ENCODE results near the gene APOA1.
"Not testable (repeated sequence)": the region's sequence is repeated elsewhere in the genome, so short reads cannot be mapped to it uniquely, and the experiment has no call there.

The APOA1 gene

DNA sequence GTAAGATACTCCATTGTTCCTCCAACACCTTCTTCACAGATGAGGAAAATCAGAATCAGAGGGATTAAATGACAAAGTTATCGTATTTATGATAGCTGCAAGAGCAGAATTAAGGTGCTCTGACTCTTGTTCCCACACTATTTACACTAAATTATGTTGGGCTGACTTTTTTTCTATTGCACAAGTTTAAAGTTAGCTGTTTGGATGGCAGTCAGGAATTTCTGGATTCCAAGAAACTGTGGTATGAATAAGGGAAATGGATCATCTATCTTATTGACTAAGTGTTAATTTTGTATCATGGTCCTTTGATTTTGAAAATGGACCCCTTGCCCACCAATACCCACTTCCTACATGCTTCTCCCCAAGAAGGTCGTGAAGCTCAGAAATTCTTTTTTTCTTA is 19.9 kb upstream of the APOA1 start:
- no peak for DNase-seq

DNA sequence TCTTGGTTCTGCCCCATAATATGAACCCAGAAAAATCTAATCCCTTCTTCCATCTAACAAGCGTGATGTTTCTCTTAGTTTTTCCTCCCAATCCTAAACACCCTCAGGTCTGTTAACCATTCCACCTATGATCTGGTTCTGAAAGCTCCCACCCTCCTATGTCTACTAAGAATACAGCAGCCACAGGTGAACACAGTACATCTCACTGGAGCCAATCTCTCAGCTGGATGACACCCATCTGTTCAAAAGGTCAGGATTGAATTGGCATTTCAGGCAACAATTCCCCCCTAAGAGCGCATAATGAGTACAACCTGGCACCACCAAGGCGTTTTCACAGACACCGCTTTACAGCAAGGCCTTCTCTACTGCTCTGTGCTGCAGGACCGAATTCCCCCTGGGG is 19.0 kb upstream of the APOA1 start:
- DNase-seq = no peak

DNA sequence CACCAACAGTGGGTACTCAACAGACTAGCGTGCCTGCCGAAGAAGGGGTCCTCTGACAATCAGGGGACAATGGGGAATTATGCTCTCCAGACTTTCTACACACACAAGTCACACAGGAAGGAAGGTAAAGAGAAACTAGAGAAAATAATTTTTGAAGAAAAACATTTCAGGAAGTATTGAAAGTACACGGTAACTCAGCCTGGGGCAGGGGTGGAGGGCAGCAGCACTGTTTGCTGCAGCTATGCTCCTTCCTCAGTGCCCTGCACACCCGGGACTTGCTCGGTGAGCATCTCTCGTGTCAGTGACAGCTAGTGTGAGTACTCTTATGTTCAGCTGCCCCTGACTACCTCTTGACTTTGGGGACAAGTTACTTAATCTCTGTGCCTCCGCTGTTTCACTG is 18.0 kb upstream of the APOA1 start:
- DNase-seq = no peak

DNA sequence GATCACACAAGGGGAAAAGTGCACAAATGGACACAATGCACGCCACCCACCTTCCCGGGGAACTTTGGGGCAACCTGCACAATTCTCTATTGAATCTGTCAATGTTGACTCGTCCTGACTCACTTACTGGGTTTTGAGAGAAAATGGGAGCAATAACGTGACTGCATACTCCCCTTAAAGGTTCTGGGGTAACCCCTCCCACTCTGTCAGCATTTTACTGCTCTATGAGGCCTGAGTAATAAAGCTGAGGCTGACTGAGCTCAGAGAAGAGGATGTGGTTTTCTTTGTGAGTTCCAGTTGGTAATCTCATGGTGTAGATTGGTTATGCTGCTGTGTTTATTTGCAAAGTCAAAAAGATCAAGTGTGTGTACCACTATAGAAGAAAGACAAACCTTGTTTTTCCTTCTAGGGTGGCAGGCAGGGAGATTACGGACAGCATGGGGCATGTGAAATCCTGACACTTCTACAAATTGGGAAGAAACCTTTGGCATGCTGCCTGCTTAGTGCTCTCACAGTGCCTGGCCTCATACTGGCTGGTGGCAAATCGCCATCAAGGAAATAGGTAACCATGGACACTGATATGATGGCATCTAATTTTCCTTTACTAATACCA is 16.1 kb upstream of the APOA1 start:
- DNase-seq = peak; percentile 85

DNA sequence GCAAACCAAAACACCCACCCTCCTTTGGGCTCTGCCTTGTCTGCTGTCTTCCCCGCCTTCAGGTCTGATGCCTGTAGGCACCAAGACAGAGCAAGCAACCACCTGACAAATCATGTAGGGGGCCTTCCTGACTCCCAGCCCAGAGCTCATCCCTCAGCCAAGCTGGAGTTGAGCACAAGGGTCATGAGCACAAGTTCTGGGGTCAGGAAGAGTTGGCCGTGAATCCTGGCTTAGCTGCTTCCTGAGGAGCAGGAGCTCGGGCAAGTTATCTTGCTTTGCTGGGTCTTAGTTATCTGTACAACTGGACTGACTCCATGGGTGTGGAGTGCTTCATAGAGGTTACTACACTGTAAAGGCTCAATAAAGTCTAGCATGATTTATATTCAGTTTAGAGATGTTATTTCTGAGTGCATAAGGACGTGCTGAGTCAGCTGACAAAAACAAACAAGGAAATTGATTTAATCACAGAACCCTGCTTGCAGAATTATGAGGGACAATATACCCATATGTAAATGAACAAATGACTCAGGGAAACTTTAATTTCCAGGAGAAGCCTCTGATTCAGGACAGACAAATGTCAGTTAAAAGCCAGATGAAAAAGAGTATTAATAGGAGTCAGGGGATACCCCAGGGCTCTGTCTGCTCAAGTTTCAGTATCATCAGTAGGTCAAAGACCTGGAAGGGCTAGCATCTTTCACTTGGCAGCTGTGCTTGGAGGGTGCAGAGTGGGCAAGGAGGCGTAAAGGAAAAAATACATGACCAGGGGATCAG is 15.0 kb upstream of the APOA1 start:
- DNase-seq = no peak

DNA sequence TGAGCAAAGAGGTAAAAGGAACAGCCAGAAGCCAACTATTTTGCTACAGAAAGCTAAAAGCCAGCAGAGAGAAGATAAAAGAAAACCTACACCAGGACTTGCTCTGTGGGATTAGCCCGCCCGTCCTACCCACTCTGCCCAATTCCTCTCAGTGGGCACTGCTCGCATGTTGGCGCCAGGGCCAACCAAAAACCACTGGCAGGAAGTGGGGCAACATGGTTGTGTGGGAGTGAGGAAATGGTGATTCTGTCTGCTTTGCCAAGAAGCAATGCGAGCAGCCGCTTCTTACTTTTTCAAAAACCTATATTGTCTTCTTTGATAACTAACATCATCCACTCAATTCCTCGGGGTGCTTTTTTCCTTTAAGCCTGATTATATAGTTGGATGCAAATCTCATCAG is 14.2 kb upstream of the APOA1 start:
- DNase-seq = peak; percentile 70

DNA sequence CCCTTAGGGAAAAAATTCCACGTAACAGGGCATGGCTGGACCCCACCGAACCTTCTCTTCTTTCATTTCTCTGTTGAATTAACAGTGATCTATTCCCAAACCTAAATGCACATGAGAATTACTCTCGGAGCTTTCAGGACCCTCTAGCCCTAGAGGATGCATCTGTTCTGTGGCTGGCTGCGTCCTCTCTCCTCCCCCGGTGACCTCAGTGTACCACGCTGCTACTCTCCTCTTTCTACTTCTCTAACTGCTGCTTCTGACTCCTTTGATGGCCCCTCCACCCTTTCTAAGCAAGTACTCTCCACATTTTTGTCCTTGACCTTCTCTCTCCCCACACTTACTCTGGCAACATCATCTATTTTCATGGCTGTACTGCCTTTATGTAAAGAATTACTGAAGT is 12.1 kb upstream of the APOA1 start:
- DNase-seq = no peak

DNA sequence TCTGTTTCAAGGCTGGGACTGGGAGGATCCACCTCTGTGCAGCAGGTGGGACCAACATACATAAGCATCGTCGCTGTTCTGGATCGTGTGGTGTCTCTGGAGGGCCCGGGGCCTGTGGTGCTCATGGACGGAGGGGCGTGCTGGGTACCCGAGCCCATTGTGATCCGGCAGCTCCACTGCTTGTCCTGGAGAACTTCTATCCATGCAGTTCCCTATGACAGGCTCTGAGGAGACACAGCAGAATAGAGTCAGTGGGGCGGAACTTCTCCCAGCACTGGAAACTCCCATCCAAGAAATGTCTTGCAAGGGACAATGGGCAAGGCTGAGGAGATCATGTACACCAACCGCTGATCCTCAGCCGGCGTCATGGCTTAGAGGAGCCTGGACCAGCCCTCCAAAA is 11.6 kb upstream of the APOA1 start:
- DNase-seq = no peak

DNA sequence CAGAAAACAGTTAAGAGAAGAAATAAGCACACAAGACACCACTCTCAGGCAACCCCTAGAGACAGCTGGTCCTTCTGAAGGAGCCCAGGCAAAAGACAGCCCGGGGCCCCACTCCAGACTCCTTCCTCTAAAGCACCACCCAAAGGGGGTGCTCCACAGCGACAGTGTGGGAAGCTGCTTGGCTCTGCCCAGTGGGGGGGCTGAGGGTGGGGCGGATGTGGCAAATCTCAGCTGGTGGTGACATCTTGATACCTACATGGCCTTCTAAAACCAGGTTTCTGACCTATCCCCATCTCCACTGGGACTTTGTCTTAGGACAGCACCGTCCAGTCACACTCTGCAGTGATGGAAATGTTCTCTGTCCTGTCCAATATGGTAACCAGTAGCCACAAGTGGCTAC is 10.2 kb upstream of the APOA1 start:
- no peak for DNase-seq

DNA sequence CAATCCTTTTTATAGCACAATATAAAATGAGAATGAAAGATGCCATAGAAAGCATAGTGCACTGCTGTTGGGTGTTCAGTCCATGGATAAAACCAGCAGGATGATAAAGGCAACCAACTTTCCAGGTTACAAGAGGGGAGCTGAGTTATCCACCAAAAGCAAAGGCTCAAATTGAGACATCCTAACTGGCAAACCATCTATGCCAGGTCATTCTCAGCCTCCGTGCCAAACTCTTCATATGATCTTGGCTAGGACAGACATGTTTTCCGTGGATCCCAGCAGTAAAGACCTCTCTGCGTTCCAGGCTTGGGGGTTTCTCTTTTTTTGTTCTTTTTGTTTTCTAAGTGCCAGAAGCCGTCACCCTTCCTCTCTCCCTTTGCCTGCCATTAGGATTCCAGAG is 7.3 kb upstream of the APOA1 start:
- no peak for DNase-seq

DNA sequence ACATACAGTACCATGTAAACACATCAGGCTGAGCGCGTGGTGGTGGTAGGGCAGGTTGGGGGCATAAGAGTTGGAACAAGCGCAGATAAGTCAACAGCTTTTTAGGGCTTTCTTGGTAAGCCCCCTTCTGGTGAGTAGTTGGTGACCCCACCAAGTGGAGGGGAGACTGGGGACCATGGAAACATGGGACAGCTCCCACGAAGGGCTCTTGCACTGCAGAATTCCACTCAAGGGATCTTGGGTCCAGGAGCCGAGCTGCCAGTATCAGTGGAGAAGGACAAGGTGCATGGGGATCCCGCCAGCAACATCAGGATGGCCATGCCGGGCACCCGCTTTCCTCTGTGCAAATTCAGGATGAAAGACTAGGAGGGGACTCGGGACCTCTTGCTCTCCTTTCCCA is 6.2 kb upstream of the APOA1 start:
- no peak for DNase-seq

DNA sequence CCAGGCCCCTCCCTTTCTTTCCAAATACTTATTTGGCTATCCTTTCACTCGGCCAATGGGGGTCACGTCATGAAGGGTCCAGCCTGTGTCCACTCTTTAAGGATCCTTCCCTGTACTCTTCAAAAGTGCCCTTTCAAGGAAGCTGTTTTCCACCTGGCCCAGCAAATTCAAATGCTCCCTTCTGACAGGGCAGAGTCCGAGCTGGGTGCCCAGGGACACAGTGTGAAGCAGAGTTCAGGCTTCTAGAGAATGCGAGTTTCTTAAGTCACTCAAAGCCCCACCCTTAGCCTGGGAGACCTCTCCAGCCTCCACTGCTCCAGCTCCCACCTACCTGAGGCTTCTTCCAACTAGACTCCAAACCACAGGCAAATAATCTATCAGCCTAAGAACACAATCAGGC is 5.5 kb upstream of the APOA1 start:
- DNase-seq = no peak

DNA sequence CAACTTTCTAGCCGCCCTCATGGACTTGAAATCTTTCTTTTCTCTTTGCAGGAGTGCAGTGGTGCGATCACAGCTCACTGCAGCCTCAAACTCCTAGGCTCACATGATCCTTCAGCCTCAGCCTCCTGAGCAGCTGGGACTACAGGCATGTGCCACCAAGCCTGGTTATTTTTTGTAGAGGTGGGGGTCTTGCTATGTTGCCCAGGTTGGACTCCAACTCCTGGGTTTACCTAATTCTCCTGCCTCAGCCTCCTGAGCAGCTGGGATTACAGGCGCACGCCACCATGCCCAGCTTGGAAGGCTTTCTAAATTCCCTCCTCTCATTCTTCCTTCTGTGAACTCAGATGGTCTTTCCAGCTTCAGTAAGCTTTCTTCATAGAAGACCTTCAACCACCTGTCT is 4.7 kb upstream of the APOA1 start:
- DNase-seq = no peak

DNA sequence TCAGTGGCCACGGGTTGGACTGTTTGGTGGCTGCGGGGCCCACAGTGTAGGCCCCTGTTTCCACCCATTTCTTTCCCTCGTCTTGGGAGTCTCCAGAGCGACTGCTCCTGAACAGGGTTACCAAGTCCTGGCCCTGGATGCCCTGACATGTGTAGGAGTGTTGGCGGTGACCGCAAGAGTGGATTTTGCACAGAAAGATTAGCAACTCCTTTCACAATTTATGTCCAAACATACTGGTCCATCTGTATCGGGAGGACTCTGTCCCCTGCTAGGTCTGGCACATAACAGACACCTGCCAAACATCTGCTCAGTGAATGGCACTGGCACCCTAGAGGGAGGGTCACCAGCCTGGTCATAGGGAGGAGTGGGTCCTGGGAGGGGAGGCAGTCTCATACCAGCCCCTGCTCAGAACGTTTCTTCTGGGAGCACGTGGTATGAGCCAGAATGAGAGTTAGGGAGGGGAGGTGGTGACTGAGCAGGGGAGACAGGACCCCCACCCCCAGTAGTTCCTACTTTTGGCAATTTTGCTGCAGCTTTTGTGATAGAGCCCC is 3.4 kb upstream of the APOA1 start:
- no peak for DNase-seq

DNA sequence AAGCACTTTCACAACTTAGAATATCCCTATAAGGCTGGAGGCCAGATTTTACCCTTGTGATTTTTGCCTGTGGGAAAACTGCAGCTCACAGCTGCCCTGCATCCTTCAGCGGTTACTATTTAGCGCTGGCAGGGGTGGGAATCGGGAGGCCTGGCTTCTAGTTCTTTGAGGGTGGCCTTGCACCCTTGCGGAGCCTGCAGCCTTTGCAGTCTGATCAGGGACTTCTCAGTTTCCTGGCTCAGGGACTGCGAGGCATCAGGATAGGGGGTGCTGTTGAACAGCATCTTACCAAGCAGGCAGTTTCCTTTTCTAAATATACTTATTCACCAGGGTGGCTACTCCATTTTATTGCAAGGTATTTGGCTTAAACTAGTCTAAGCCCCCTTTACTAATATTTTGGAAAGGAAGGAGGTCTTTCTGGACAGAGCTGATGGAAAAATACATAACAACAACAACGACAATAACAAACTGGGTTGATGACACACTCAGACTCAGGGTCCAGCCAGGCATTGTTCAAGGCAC is 2.9 kb upstream of the APOA1 start:
- DNase-seq = no peak

DNA sequence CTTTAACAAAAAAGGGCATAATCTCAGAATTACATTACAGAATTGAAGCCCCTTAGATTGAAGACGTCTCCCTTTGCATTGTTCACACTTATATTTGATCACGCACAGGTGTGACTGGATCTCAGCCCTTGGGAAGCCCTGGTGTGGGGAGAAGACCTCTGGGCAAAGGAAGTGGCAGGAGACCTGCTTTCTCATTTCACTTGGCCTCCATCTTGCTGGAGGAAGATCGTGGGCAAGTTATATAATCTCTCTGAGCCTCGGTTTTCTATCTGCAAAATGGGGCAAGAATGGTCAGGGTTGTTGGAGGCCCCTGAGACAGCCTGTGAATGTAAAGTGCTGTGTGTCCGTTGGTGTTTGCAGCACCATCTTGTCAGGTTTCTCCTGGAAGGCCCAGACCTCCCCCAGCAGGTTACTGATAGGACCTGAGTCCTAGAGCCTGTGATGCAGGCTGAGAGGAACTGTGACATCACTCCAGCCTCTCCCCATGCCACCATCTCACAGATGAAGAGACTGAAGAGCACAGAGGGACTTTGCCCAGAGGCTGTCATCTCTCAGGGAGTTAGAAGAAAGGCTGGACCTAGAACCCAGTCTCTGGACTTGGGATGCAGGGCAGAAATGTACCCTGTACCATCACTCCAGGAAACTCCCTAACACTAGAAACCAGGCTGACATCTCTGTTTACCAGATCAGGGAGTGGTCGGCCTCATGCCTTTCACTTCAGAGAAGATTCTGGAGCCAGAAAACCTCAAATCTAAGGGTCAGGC is 1.1 kb upstream of the APOA1 start:
- DNase-seq = no peak

DNA sequence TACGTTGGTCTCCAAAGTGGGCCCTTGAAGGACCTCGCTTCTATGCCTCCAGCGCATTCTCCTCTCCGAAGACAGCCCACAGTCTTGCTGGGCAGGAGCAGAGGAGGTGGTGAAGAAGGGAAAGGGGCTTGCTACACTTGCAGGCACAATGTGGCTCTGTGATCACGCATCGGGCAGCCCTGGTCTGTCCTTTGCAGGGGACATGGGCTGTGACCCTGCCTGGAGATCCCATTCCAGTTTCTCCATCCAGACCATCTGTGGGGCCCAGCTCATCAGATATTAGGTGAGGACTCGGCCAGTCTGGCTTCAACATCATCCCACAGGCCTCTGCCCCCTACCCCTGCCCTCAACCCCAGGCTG is 810 bp downstream of the APOA1 start:
- DNase-seq = no peak

DNA sequence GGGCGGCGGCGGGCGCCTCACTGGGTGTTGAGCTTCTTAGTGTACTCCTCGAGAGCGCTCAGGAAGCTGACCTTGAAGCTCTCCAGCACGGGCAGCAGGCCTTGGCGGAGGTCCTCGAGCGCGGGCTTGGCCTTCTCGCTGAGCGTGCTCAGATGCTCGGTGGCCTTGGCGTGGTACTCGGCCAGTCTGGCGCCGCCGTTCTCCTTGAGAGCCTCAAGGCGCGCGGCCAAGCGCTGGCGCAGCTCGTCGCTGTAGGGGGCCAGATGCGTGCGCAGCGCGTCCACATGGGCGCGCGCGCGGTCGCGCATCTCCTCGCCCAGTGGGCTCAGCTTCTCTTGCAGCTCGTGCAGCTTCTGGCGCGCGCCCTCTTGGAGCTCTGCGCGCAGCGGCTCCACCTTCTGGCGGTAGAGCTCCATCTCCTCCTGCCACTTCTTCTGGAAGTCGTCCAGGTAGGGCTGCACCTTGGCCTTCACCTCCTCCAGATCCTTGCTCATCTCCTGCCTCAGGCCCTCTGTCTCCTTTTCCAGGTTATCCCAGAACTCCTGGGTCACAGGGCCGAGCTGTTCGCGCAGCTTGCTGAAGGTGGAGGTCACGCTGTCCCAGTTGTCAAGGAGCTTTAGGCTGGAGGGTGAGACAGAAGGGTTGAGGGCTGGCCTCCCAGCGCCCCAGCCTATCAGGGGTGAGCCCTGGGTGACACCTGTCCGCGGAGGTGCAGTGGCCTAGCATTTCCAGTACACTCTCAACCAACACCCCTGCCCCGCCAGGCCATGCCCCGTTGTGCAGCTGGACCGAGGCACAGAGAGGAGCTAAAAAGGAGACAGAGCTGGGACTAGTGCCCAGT is 1.4 kb downstream of the APOA1 start:
- DNase-seq = peak; percentile 85

DNA sequence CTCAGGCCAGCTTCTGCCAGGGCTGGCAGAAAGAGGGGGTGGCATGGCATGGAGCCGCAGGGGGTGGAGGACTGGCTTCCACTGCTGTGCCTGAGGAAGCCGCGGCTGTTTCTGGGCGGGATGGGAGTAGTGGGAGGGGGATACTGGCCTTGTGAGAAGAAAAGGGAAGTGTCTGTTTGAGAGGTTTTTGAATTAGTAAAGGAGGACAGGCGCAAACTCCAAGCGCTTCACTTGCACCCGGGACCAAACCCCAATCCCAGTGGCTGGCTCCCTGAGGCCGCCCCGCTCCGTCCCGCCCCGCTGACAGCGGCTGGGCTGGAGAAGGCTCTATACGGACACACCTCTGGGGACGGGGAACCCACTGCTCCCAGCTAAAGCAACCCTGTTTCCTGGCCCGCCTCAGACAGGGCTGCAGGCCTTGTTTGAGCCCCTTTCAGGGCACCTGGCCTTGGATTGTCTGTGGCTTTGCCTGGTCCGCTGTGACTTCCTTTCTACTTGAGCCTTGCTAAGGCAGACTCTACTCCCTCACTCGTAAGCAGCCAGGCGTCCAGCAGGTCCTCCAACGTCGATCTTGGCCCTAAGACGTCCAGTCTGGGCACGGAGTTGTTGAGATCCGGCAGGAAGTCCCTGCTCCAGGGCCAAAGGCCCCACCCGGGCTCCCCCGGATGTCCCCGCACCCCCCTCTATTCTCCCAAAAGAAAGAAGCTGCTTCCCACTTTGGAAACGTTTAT is 2.2 kb downstream of the APOA1 start:
- DNase-seq = no peak

DNA sequence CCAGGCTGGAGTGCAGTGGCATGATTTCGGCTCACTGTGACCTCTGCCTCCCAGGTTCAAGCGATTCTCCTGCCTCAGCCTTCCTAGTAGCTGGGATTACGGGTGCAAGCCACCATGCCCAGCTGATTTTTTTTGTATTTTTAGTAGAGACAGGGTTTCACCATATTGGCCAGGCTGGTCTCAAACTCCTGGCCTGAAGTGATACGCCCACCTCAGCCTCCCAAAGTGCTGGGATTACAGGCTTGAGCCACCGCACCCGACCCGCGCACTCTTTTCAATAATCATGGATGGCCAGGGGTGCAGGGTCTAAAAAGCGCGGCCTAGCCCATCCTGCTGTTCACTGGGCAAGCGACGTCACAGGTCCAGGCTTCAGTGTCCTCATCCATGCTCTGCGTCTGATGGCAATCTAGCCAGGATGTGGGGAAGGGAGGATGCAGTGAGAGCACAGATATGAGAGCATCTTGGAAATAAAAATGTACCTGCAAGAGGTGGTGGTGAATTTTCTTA is 2.8 kb downstream of the APOA1 start:
- DNase-seq = not testable (repeated sequence)

DNA sequence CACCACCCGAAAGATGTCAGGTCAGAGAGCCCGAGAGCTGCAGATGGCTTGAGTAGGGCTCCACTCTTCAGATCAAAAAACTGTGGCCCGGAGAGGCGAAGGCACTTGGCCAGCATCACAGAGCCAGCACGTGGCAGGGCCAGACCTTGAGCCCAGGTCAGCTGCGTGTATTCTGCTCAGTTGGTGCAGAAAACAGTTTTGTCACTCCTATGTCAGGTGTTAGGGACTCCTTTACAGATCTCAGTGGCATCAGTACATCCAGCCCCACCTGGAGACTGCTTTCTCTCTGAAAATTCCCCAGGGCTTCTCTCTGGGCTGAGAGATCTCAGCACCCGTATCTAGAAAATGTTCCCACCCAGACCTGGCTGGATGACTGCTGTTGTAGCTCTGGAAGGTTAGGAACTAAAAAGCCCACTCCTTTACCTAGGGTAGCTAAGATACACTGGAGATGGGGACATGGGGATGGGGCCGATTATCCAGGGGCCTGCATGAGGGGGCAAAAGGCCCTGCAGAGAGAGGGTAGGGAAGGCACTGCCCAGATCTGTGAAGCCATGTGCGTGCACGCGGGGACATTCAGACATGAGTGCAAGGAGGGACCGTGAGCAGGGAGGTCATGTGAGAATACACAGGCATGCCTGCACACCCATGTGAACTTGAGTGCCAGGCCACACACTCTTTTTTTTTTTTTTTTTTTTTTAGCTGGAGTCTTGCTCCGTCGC is 3.4 kb downstream of the APOA1 start:
- no peak for DNase-seq
